Measurements from ENCODE around the gene DISC1. TPM values are rescaled to one million over a fixed set of nuclear protein-coding genes. Genes with fewer than 3 reads are reported as not detected.

The DISC1 gene
- polyA plus RNA-seq, 1 experiment: 2.3 TPM

DNA sequence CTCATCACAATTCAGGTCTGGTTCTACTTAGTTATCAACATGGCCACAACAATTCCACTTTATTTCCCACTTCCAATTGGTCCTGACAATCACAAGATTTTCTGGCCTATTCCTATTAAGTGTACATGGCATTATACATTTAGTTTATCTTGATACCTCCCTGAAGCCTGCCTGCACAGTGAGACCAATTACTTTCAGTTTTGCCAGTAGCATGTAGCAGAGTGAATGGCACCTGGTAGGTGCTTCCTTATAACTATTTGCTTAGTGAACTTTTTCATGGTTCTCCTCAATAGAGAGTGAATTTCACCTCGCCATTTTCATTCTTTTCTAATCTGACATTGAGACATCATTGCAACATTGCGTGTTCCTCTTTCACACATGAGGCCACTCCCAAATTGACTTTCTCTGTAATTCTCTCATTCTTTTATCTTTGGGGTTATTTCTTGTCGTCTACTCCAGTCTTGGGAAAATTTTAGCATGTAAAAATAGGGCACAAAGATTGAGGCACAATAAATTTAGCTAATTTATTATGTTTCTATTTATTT lies 124.3 kb downstream of the DISC1 start:
- CTCF ChIA-PET: no interaction called here
- TF ChIP-seq, protein P1, sequence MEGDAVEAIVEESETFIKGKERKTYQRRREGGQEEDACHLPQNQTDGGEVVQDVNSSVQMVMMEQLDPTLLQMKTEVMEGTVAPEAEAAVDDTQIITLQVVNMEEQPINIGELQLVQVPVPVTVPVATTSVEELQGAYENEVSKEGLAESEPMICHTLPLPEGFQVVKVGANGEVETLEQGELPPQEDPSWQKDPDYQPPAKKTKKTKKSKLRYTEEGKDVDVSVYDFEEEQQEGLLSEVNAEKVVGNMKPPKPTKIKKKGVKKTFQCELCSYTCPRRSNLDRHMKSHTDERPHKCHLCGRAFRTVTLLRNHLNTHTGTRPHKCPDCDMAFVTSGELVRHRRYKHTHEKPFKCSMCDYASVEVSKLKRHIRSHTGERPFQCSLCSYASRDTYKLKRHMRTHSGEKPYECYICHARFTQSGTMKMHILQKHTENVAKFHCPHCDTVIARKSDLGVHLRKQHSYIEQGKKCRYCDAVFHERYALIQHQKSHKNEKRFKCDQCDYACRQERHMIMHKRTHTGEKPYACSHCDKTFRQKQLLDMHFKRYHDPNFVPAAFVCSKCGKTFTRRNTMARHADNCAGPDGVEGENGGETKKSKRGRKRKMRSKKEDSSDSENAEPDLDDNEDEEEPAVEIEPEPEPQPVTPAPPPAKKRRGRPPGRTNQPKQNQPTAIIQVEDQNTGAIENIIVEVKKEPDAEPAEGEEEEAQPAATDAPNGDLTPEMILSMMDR (IDR thresholded peaks at IDR 0.05; ENCODE audit: insufficient read depth, low read depth, low read length): no peak
- no peak for DNase-seq (ENCODE audit: low read depth)
- no peak overlapping the region for H3K4me3 ChIP-seq (ENCODE audit: low read depth, low read length)
- no peaks in the 10 kb centered on the region for H3K36me3 ChIP-seq (ENCODE audit: control insufficient read depth, insufficient read depth, low read length)
- no peaks in the 10 kb centered on the region for H3K27me3 ChIP-seq (ENCODE audit: control insufficient read depth, insufficient read depth, low read length)
- POLR2A ChIA-PET: no interaction called here

DNA sequence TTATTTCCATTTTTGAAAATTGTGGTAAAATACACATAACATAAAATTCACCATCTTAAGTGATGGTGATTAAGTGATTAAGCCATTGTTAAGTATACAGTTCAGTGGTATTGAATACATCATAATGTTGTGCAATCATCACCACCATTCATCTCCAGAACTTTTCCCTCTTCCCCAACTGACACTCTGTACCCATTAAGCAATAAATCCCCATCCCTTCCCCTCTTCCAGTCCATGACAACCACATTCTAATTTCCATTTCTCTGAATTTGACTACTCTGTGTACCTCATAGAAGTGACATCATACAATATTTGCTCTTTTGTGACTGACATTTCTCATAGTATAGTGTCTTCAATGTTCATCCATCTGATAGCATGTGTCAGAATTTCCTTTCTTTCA lies 124.8 kb downstream of the DISC1 start:
- ChIA-PET POLR2A (no interaction called here), CTCF (no interaction called here)
- no peaks in the 10 kb centered on the region for H3K36me3 ChIP-seq (ENCODE audit: control insufficient read depth, insufficient read depth, low read length)
- TF ChIP-seq, protein P1 (IDR thresholded peaks at IDR 0.05; ENCODE audit: insufficient read depth, low read depth, low read length): no peak
- no peak for DNase-seq (ENCODE audit: low read depth)
- no peak overlapping the region for H3K4me3 ChIP-seq (ENCODE audit: low read depth, low read length)
- no peaks in the 10 kb centered on the region for H3K27me3 ChIP-seq (ENCODE audit: control insufficient read depth, insufficient read depth, low read length)

GRCh38 chr1:231753313-231753712 lies 126.7 kb downstream of the DISC1 start:
- POLR2A ChIA-PET: no interaction called here
- TF ChIP-seq, protein P1 (IDR thresholded peaks at IDR 0.05; ENCODE audit: insufficient read depth, low read depth, low read length): no peak
- CTCF ChIA-PET: no interaction called here

DNA sequence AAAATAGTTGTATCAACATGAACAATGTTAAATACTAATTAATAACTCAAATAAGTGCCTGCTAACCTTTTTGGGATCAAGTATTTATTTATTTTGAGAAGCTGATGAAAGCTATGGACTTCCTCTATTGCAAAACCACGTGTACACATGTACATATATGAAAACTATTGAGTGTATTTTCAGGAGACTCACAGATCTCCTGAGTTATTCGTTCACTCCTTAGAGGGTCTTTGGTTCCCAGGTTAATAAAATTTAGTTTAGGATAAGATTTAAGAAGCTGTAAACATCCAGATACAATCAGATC lies 130.5 kb downstream of the DISC1 start:
- TF ChIP-seq, protein P1 (IDR thresholded peaks at IDR 0.05; ENCODE audit: insufficient read depth, low read depth, low read length): no peak
- no peak overlapping the region for H3K4me3 ChIP-seq (ENCODE audit: low read depth, low read length)
- no peak for DNase-seq (ENCODE audit: low read depth)
- no peaks in the 10 kb centered on the region for H3K27me3 ChIP-seq (ENCODE audit: control insufficient read depth, insufficient read depth, low read length)
- POLR2A ChIA-PET: interaction anchor here (0.6 kb wide), 1 partner anchor 497 kb away, joined by 8 read pairs; no protein-coding TSS in a partner anchor
- no peaks in the 10 kb centered on the region for H3K36me3 ChIP-seq (ENCODE audit: control insufficient read depth, insufficient read depth, low read length)
- CTCF ChIA-PET: interaction anchor here (0.7 to 2.0 kb wide), 29 partner anchors 9 to 1562 kb away, joined by 3 to 36 read pairs (median 4); no protein-coding TSS in a partner anchor

More at GRCh38 chr1:231753313-231753712, 126.7 kb downstream of the DISC1 start:
- no peaks in the 10 kb centered on the region for H3K27me3 ChIP-seq (ENCODE audit: control insufficient read depth, insufficient read depth, low read length)
- H3K36me3 ChIP-seq (ENCODE audit: control insufficient read depth, insufficient read depth, low read length): no peaks in the 10 kb centered on the region
- no peak overlapping the region for H3K4me3 ChIP-seq (ENCODE audit: low read depth, low read length)
- DNase-seq (ENCODE audit: low read depth): no peak

- DNase-seq (ENCODE audit: low read depth): no peak
- H3K36me3 ChIP-seq (ENCODE audit: control insufficient read depth, insufficient read depth, low read length): no peaks in the 10 kb centered on the region
- ChIA-PET CTCF (interaction anchor here (0.6 to 2.0 kb wide), 14 partner anchors 9 to 869 kb away, joined by 3 to 36 read pairs (median 5); no protein-coding TSS in a partner anchor), POLR2A (no interaction called here)
- no peaks in the 10 kb centered on the region for H3K27me3 ChIP-seq (ENCODE audit: control insufficient read depth, insufficient read depth, low read length)
- no peak overlapping the region for H3K4me3 ChIP-seq (ENCODE audit: low read depth, low read length)
- TF ChIP-seq, protein P1 (IDR thresholded peaks at IDR 0.05; ENCODE audit: insufficient read depth, low read depth, low read length): no peak
Measured at GRCh38 chr1:231757759-231758158, 131.2 kb downstream of the DISC1 start.

Measured in BJ (cell line).